ENCODE data around the gene PRCP.
"Not testable (repeated sequence)": the region's sequence is repeated elsewhere in the genome, so short reads cannot be mapped to it uniquely, and the experiment has no call there.

The PRCP gene

DNA sequence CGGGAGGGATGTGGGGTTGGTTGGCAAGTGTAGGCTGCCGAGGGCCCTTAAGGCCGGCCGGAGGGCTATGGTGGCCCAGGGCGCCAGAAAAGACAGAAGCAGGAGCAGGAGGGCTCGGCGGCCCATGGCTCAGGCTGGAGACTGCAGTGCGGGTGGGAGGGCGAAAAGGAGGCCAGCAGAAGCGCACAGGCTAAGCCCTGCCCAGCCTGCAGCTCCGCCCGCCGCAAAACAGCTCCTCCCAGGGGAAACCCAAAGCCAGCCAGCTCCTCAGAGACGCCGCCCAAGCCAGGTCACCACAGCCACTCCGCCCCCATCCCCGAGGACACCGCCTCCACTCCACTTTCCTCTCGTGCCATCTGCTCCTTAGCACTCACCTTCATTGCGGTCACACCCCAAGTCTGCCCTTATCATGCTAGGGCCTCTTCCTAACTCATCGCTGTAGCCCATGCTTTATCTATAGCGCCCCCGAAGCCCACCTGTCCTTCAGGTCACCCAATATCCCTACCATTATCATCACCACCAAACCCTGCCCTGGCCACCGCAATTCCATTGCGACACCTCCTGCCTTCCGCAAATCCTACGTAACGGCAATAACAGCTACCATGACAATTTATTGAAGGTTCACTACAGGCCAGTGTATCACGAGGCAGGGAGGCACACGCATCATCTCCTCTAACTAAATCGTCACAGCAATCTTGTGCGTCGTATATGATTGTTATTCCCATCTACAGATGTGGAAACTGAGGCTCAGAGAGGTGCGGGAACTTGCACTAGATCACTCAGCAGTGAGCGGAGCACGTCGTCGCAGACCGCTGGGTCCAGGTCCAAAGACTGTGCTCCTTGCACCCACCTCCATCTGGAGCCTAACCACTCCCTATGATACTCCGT lies at the start of gene PRCP:
Gene PRCP, minus strand, starts transcription at position 154 of the 888 bp plus-strand sequence. Its CDS starts 28 bp downstream, at position 126.
- peak; percentile 92 for DNase-seq (ENCODE audit: low read depth)

- no peak for DNase-seq (ENCODE audit: low read depth)
Observed at GRCh38 chr11:82949352-82949751, 49.1 kb upstream of the PRCP start.

DNA sequence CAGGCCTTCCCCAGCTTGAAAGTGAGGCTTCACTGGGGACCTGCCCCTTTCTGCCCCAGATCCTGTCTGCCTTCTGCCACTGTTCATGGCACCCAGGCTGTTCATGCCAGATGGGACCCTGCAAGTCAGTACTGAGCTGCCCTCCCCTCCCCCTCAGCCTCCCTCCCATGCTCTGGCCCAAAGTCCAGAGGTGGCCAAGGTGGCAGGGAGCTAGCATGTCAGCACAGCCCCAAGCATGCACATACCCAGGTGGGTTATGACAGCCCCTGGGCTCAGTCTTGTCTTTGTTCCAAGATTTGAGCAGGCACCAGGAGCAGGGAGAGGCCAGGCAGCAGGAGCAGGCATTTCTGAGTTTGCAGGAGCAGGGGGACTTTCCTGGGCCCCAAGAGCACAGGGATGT lies 45.5 kb upstream of the PRCP start:
- DNase-seq (ENCODE audit: low read depth) = no peak

- not testable (repeated sequence) for DNase-seq (ENCODE audit: low read depth)
Observed at GRCh38 chr11:82945041-82945440, 44.8 kb upstream of the PRCP start.

DNA sequence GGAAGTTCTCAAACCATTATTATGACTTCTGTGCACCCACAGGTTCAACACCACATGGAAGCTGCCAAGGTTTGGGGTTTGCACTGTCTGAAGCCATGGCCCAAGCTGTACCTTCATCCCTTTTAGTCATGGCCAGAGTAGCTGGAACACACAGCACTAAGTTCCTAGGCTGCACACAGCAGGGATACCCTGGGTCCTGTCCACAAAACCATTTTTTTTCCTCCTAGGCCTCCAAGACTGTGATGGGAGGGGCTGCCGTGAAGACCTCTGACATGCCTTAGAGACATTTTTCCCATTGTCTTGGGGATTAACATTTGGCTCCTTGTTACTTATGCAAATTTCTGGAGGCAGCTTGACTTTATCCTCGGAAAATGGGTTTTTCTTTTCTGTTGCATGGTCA lies 44.0 kb upstream of the PRCP start:
- DNase-seq (ENCODE audit: low read depth) = no peak

DNA sequence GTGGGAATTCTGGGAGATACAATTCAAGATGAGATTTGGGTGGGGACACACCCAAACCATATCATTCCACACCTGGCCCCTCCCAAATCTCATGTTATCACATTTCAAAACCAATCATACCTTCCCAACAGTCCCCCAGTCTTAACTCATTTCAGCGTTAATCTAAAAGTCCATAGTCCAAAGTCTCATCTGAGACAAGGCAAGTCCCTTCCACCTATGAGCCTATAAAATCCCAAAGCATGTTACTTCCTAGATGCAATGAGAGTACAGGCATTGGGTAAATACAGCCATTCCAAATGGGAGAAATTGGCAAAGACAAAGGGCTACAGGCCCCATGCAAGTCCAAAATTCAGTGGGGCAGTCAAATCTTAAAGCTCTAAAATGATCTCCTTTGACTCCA lies 43.2 kb upstream of the PRCP start:
- not testable (repeated sequence) for DNase-seq (ENCODE audit: low read depth)

- no peak for DNase-seq (ENCODE audit: low read depth)
Observed at GRCh38 chr11:82942376-82942775, 42.1 kb upstream of the PRCP start.

GRCh38 chr11:82939456-82939855 lies 39.2 kb upstream of the PRCP start:
- no peak for DNase-seq (ENCODE audit: low read depth)

- no peak for DNase-seq (ENCODE audit: low read depth)
Observed at GRCh38 chr11:82937554-82937953, 37.3 kb upstream of the PRCP start.

- no peak for DNase-seq (ENCODE audit: low read depth)
Observed at GRCh38 chr11:82936261-82936660, 36.0 kb upstream of the PRCP start.

- no peak for DNase-seq (ENCODE audit: low read depth)
Observed at GRCh38 chr11:82932564-82932963, 32.3 kb upstream of the PRCP start.

DNA sequence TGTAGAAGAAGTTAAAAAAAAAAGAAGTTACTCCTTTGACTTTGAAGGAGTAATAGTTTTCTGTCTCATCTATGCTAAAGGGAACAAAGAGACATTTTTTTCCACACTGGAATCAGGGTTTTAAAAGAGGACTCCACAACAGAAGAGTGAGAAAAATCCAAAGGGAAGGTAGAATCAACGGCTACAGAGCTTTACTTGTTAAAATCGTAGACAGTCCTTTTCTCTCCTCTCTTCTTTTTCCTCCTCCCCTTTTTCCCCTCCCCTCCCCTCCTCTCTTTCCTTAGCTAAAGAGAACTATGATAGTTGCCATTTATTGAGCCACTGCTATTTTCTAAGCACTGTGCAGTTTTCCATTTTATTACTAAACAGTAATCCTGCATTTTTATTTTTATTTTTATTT lies 30.5 kb upstream of the PRCP start:
- DNase-seq (ENCODE audit: low read depth) = no peak

DNA sequence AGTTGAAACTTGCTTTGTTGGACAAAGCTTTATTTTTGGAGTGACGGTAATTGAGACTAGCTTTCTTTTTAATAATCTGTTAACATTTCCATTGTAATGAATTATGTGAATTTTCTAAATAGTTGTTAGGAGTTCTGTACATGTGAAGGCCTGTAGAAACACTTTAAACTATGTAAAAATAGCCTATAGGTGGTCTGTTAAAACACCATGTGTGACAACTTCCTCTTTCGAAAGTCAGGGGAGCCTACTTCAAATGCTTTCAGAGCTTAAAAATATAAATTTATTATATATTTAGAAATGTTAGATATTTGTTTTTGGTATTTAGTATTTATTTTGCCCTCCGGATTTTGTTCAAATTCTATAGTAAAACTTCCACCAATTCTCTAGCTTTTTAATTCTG lies 30.0 kb upstream of the PRCP start:
- DNase-seq (ENCODE audit: low read depth) = no peak

GRCh38 chr11:82929121-82929520 lies 28.9 kb upstream of the PRCP start:
- no peak for DNase-seq (ENCODE audit: low read depth)

DNA sequence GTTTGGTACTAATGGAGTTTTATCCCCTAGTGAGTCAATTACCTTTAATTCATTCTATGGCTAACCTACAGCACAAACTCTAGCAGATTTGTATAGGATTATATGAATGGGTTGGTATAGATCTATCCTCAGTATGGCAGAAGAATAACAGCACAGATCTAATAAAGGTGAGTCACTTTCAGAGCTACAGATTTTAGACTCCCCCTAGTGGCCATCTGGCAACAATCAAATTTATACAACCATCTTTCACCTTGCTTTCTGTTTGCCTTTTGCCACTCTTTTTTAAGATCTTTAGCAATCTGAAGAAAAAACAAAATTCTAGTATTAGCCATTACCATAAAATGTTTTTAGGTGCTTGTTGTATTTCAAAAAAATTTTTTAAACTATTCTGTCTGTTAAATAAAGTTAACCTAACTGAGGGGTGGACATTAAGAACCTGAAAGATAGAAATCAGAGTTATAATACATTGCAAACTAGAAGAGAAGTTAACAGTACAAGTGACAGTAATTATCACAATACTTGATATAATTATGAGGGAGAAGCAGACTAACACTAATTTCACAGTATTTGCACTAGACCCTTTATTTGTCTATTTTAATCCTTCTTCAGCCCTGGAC lies 27.1 kb upstream of the PRCP start:
- DNase-seq (ENCODE audit: low read depth) = peak; percentile 29

DNA sequence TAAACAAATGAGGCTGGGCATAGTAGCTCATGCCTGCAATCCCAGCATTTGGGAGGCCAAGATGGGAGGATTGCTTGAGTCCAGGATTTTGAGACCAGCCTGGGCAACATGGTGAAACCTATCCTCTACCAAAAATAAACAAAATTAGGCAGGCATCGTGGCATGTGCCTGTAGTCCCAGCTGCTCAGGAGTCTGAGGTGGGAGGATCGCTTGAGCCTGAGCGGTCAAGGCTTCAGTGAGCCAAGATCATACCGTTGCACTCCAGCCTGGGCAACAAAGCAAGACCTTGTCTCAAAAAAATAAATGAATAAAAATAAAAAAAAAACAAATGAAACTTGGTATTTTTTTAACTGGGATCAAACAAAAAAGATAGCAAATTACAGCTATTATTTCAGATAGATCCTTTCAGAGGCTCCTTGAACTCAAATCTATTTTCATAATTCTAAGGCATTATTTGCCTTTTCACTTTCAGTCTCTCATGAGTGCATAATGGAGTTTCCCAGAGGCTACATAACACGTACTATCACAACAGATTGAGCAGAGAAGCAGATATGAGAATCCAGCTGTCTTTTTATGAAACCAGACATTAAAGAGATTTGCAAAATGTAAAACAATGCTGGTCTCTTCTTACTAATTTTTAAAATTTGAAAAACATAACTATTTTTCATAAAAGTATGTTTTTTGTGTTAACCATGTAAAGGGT lies 24.4 kb upstream of the PRCP start:
- no peak for DNase-seq (ENCODE audit: low read depth)

DNA sequence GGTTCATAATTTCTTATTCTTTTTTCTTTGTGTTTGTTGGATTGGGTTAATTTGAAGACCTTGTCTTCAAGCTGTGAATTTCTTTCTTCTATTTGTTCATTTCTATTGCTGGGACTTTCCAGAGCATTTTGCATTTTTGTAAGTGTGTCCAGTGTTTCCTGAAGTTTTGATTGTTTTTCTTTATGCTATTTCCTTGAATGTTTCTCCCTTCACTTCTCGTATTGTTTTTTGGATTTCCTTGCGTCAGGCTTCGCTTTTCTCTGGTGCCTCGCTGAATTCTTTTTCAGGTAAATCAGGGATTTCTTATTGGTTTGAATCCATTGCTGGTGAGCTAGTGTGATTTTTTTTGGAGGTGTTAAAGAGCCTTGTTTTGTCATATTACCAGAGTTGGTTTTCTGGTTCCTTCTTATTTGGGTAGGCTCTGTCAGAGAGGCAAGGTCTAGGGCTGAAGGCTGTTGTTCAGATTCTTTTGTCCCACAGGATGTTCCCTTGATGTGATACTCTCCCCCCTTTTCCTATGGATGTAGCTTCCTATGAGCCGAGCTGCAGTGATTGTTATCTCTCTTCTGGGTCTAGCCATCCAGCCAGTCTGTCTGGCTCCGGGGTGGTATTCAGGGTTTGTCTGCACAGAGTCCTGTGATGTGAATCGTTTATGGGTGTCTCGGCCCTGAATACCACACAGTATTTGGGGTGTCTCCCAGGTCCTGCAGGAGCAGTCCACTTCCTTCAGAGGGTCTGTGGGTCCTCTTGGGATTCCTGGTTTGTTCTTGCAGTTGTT lies 22.4 kb upstream of the PRCP start:
- DNase-seq (ENCODE audit: low read depth) = not testable (repeated sequence)

GRCh38 chr11:82920227-82920626 lies 20.0 kb upstream of the PRCP start:
- not testable (repeated sequence) for DNase-seq (ENCODE audit: low read depth)

- DNase-seq (ENCODE audit: low read depth) = not testable (repeated sequence)
Observed at GRCh38 chr11:82919786-82920185, 19.6 kb upstream of the PRCP start.

DNA sequence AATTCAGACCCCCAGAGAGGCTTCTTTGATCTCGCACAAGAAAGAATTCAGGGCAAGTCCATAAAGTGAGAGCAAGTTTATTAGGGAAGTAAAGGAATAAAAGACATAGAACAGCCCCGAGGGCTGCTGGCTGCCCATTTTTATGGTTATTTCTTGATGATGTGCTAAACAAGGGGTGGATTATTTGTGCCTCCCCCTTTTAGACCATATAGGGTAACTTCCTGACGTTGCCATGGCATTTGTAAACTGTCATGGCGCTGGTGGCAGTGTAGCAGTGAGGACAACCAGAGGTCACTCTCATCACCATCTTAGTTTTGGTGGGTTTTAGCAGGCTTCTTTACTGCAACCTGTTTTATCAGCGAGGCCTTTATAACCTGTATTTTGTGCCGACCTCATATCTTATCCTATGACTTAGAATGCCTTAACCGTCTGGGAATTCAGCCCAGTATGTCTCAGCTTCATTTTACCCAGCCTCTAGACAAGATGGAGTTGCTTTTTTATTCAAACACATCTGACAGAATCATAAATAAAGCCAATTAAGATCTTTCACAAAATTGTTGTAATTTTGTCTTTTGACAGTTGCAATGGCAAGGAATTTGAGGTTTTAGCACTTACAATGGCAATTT lies 8.9 kb upstream of the PRCP start:
- no peak for DNase-seq (ENCODE audit: low read depth)

DNA sequence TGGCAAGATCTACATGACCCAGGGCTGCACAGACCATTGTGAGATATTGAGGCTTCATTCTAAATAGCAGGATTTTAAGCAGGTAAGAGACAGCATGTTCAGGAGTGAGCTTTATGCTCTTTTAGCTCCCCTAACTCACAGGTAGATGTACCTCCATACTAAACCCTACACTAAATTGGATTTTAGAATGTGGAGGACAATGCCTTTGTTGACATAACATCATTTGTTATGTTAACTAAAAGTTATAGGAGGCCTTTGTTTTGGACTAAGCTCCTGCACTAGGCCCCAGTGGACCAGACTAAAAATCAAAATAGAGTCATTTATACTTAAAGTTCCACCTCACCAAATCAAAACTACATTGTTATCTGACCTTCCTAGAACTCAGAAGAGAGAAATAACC lies 8.1 kb upstream of the PRCP start:
- no peak for DNase-seq (ENCODE audit: low read depth)

- no peak for DNase-seq (ENCODE audit: low read depth)
Observed at GRCh38 chr11:82907371-82907770, 7.1 kb upstream of the PRCP start.
